WERI-Rb-1 (cell line): Measurements from ENCODE around the gene PRKG2.

Experiments used
- DNase-seq: peaks from one replicate; pipeline ENCODE4 v3.0.0-alpha.2; 2020
- H3K27ac ChIP-seq: fragments of 250-450 bp; sonication (Bioruptor Pico); 2 replicates; pipeline ENCODE4 v1.5.1; 2020; ENCODE audit warnings: mild to moderate bottlenecking, moderate library complexity
- H3K27me3 ChIP-seq: fragments of 250-450 bp; sonication (Bioruptor Pico); 2 replicates; pipeline ENCODE4 v1.5.1; 2021; ENCODE audit warnings: mild to moderate bottlenecking, low read depth, moderate library complexity; ENCODE audit not compliant: insufficient read depth, severe bottlenecking
- H3K36me3 ChIP-seq: fragments of 250-450 bp; sonication (Bioruptor Pico); 2 replicates; pipeline ENCODE4 v1.5.1; 2020; ENCODE audit warnings: mild to moderate bottlenecking, moderate library complexity
- H3K4me3 ChIP-seq: 2 replicates; pipeline ENCODE4 v1.5.1; 2011; ENCODE audit warnings: low read depth, mild to moderate bottlenecking, control low read depth, low read length
- H3K9me3 ChIP-seq: fragments of 250-450 bp; sonication (Bioruptor Pico); 2 replicates; pipeline ENCODE4 v1.5.1; 2021; ENCODE audit warnings: mild to moderate bottlenecking, moderate library complexity; ENCODE audit not compliant: severe bottlenecking
- CTCF ChIP-seq: IDR thresholded peaks from 2 replicates; pipeline ENCODE4 v1.5.1; 2011; ENCODE audit warnings: low read depth, mild to moderate bottlenecking, control low read depth, inconsistent platforms, low read length

The PRKG2 gene

GRCh38 chr4:81136161-81136905 lies 78.7 kb downstream of the PRKG2 start:
- Histone ChIP-seq H3K27me3 (no peaks in the 10 kb centered on the region), H3K36me3 (no peaks in the 10 kb centered on the region), H3K27ac (no peak overlapping the region), H3K4me3 (no peak overlapping the region), H3K9me3 (no peaks in the 10 kb centered on the region)
- DNase-seq = no peak
- no peak for TF ChIP-seq CTCF

GRCh38 chr4:81135501-81135900 lies 79.5 kb downstream of the PRKG2 start:
- Histone ChIP-seq H3K9me3 (no peaks in the 10 kb centered on the region), H3K27me3 (no peaks in the 10 kb centered on the region), H3K4me3 (no peak overlapping the region), H3K27ac (no peak overlapping the region), H3K36me3 (no peaks in the 10 kb centered on the region)
- no peak for TF ChIP-seq CTCF
- DNase-seq = no peak

GRCh38 chr4:81131563-81131962 lies 83.5 kb downstream of the PRKG2 start:
- no peak for TF ChIP-seq CTCF
- no peak overlapping the region for H3K27ac ChIP-seq
- no peaks in the 10 kb centered on the region for H3K9me3 ChIP-seq
- H3K27me3 ChIP-seq = no peaks in the 10 kb centered on the region
- no peak overlapping the region for H3K4me3 ChIP-seq
- DNase-seq = no peak
- no peaks in the 10 kb centered on the region for H3K36me3 ChIP-seq

- Histone ChIP-seq H3K9me3 (no peaks in the 10 kb centered on the region), H3K4me3 (no peak overlapping the region), H3K36me3 (no peaks in the 10 kb centered on the region), H3K27me3 (no peaks in the 10 kb centered on the region), H3K27ac (no peak overlapping the region)
- no peak for TF ChIP-seq CTCF
- DNase-seq = no peak
These were observed 84.0 kb downstream of the PRKG2 start for GRCh38 chr4:81131066-81131465.

GRCh38 chr4:81130569-81130968 lies 84.5 kb downstream of the PRKG2 start:
- H3K36me3 ChIP-seq = no peaks in the 10 kb centered on the region
- DNase-seq = no peak
- H3K27me3 ChIP-seq = no peaks in the 10 kb centered on the region
- H3K27ac ChIP-seq = no peak overlapping the region
- H3K4me3 ChIP-seq = no peak overlapping the region
- TF ChIP-seq CTCF = no peak
- no peaks in the 10 kb centered on the region for H3K9me3 ChIP-seq

- Histone ChIP-seq H3K4me3 (no peak overlapping the region), H3K36me3 (no peaks in the 10 kb centered on the region), H3K27me3 (no peaks in the 10 kb centered on the region), H3K27ac (no peak overlapping the region), H3K9me3 (no peaks in the 10 kb centered on the region)
- TF ChIP-seq CTCF = no peak
- no peak for DNase-seq
These were observed 95.0 kb downstream of the PRKG2 start for GRCh38 chr4:81120055-81120454.
